ENCODE results near the gene DLG2. TPM values are rescaled to one million over a fixed set of nuclear protein-coding genes. Genes with fewer than 3 reads are reported as not detected.

Gene DLG2
- total and polyA plus RNA-seq, 2 donors (not counting 3 experiments of a cell fraction or from before 2014, with no cell fraction given), result 0.15 to 1.1 TPM

DNA sequence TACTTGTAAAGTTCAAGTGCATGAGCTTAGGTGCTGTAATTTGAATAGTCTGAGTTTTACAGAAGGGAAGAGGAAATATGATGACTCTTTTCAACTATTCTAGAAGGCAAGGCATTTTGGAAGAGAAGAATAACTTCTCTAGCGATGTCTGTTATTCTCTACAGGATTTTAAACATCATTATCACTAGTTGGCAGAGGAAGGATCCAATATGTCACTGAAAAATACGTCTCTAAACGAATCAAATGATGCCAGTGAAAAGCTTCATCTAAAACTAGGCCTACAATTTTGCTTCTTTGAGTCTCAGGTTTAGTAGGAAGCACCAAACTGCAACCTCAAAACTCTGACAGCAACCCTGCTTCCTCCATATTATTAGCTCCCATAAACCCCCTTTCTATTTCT is 581.4 kb downstream of the DLG2 start:
- no peak overlapping the region for H3K4me2 ChIP-seq (ENCODE audit: insufficient read depth, low read length)
- ChIA-PET POLR2A (no interaction called here), CTCF (no interaction called here)
- FAIRE-seq (no peak), DNase-seq (ENCODE audit: low read depth, low spot score) (no peak)
- no peaks in the 10 kb centered on the region for H3K79me2 ChIP-seq (ENCODE audit: control insufficient read depth, insufficient read depth, low read length)
- H3K27ac ChIP-seq (ENCODE audit: insufficient read depth, low read depth, low read length), result no peak overlapping the region
- no peaks in the 10 kb centered on the region for H3K4me1 ChIP-seq (ENCODE audit: control insufficient read depth, extremely low read depth, insufficient read depth, low read length)
- intact Hi-C loops (cut with micrococcal nuclease), result no loop called here
- H2AFZ ChIP-seq (ENCODE audit: low read depth, low read length), result no peak overlapping the region
- BruUV-seq (replicated peaks), result no TSS peak
- TF ChIP-seq, protein P1, sequence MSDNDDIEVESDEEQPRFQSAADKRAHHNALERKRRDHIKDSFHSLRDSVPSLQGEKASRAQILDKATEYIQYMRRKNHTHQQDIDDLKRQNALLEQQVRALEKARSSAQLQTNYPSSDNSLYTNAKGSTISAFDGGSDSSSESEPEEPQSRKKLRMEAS (IDR thresholded peaks at IDR 0.05; ENCODE audit: insufficient read depth, insufficient read length), result no peak
- TF ChIP-seq JUN (IDR thresholded peaks at IDR 0.05; ENCODE audit: borderline replicate concordance, insufficient read depth, insufficient read length, low read depth), result no peak
- no peaks in the 10 kb centered on the region for H3K9me1 ChIP-seq (replicated peaks; ENCODE audit: control insufficient read depth, extremely low read depth, insufficient read depth, low read length)
- H3K27me3 ChIP-seq (ENCODE audit: control insufficient read depth in 2 of 2, insufficient read depth in 2 of 2, low read length in 2 of 2), result no peaks in the 10 kb centered on the region
- no peaks in the 10 kb centered on the region for H3K9me3 ChIP-seq (replicated peaks; ENCODE audit: control insufficient read depth, insufficient read depth, low read length)
- H3K36me3 ChIP-seq (ENCODE audit: control insufficient read depth in 2 of 2, extremely low read depth in 1 of 2, insufficient read depth in 2 of 2, low read length in 2 of 2), result no peaks in the 10 kb centered on the region
- dilution Hi-C loops (cut with MboI; ENCODE audit: extremely low pct_ligation_motif_present, low sequenced_read_pairs), result no loop called here
- H4K20me1 ChIP-seq (replicated peaks; ENCODE audit: control insufficient read depth, extremely low read depth, insufficient read depth, low read length), result no peaks in the 10 kb centered on the region
- H3K9ac ChIP-seq (replicated peaks; ENCODE audit: extremely low read depth, insufficient read depth, low read length), result no peak overlapping the region
- H3K4me3 ChIP-seq (replicated peaks in 1 of 3; ENCODE audit: insufficient read depth in 1 of 3, low read depth in 1 of 3, low read length in 3 of 3), result no peak overlapping the region

DNA sequence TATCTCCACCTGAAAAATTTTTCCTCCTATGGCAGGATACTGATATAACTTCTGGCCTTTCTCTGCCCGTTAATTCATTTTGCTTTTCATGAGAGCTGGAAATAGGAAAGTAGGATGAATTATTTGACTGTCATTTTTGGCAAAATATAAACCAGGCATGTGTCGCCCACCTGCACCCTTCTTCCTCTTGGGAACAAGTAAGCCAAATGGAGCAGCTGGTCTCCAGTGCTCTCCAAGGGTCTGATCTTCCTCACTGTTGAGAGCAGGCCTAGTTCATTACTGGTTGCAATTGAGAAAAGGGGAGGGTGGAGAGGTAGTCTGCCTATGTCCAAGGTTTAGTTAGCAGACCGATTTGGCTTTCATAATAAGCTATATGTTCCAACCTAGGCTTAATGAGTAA is 582.2 kb downstream of the DLG2 start:
- no peaks in the 10 kb centered on the region for H3K27me3 ChIP-seq (ENCODE audit: control insufficient read depth in 2 of 2, insufficient read depth in 2 of 2, low read length in 2 of 2)
- TF ChIP-seq, protein P1 (IDR thresholded peaks at IDR 0.05; ENCODE audit: insufficient read depth, insufficient read length), result no peak
- no peak for TF ChIP-seq FOS (IDR thresholded peaks at IDR 0.05; ENCODE audit: borderline replicate concordance, insufficient read depth, low read length)
- TF ChIP-seq, protein P2, sequence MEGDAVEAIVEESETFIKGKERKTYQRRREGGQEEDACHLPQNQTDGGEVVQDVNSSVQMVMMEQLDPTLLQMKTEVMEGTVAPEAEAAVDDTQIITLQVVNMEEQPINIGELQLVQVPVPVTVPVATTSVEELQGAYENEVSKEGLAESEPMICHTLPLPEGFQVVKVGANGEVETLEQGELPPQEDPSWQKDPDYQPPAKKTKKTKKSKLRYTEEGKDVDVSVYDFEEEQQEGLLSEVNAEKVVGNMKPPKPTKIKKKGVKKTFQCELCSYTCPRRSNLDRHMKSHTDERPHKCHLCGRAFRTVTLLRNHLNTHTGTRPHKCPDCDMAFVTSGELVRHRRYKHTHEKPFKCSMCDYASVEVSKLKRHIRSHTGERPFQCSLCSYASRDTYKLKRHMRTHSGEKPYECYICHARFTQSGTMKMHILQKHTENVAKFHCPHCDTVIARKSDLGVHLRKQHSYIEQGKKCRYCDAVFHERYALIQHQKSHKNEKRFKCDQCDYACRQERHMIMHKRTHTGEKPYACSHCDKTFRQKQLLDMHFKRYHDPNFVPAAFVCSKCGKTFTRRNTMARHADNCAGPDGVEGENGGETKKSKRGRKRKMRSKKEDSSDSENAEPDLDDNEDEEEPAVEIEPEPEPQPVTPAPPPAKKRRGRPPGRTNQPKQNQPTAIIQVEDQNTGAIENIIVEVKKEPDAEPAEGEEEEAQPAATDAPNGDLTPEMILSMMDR (IDR thresholded peaks at IDR 0.05; ENCODE audit: extremely low read depth in 1 of 2, insufficient read depth in 1 of 2, low read depth in 1 of 2, low read length in 2 of 2), result no peak
- no peak for TF ChIP-seq JUN (IDR thresholded peaks at IDR 0.05; ENCODE audit: borderline replicate concordance, insufficient read depth, insufficient read length, low read depth)
- TF ChIP-seq POLR2A (IDR thresholded peaks at IDR 0.05; ENCODE audit: low read depth, low read length), result no peak
- TF ChIP-seq MYC (IDR thresholded peaks at IDR 0.05; ENCODE audit: low read depth, low read length), result no peak
- TF ChIP-seq GATA2 (IDR thresholded peaks at IDR 0.05; ENCODE audit: insufficient read depth, insufficient read length, low read depth, low read length), result no peak
- TF ChIP-seq POLR2AphosphoS5 (IDR thresholded peaks at IDR 0.05; ENCODE audit: insufficient read depth, low read depth, low read length), result no peak
- TF ChIP-seq EZH2 (IDR thresholded peaks at IDR 0.05; ENCODE audit: borderline replicate concordance, low read depth, low read length, severe bottlenecking), result no peak
- H3K9me1 ChIP-seq (replicated peaks; ENCODE audit: control insufficient read depth, extremely low read depth, insufficient read depth, low read length), result no peaks in the 10 kb centered on the region
- dilution Hi-C loops (cut with MboI; ENCODE audit: extremely low pct_ligation_motif_present, low sequenced_read_pairs) (no loop called here), intact Hi-C loops (cut with micrococcal nuclease) (no loop called here)
- no peaks in the 10 kb centered on the region for H4K20me1 ChIP-seq (replicated peaks; ENCODE audit: control insufficient read depth, extremely low read depth, insufficient read depth, low read length)
- no peaks in the 10 kb centered on the region for H3K36me3 ChIP-seq (ENCODE audit: control insufficient read depth in 2 of 2, extremely low read depth in 1 of 2, insufficient read depth in 2 of 2, low read length in 2 of 2)
- POLR2A ChIA-PET, result no interaction called here
- CTCF ChIA-PET, result no interaction called here
- H3K4me2 ChIP-seq (ENCODE audit: insufficient read depth, low read length), result no peak overlapping the region
- BruUV-seq (replicated peaks), result no TSS peak
- no peak for FAIRE-seq
- H3K9me3 ChIP-seq (replicated peaks; ENCODE audit: control insufficient read depth, insufficient read depth, low read length), result no peaks in the 10 kb centered on the region
- no peak overlapping the region for H3K9ac ChIP-seq (replicated peaks; ENCODE audit: extremely low read depth, insufficient read depth, low read length)
- H3K4me3 ChIP-seq (replicated peaks in 1 of 3; ENCODE audit: insufficient read depth in 1 of 3, low read depth in 1 of 3, low read length in 3 of 3), result no peak overlapping the region
- H2AFZ ChIP-seq (ENCODE audit: low read depth, low read length), result no peak overlapping the region
- H3K27ac ChIP-seq (ENCODE audit: insufficient read depth, low read depth, low read length), result no peak overlapping the region
- H3K4me1 ChIP-seq (ENCODE audit: control insufficient read depth, extremely low read depth, insufficient read depth, low read length), result no peaks in the 10 kb centered on the region
- no peak for DNase-seq (ENCODE audit: low read depth, low spot score)
- no peaks in the 10 kb centered on the region for H3K79me2 ChIP-seq (ENCODE audit: control insufficient read depth, insufficient read depth, low read length)
